NOMO-1 treated with dmso at 0.1 percent for 144 hours (cell line): ENCODE data around the gene CTRB1.
A peak's percentile ranks its signal among the peaks of the same experiment; 100 is the strongest.
"Not testable (repeated sequence)": the region's sequence is repeated elsewhere in the genome, so short reads cannot be mapped to it uniquely, and the experiment has no call there.

ENCODE experiments used
- DNase-seq: peaks from one replicate; lab custom pipeline; 2025; ENCODE audit not compliant: unreplicated experiment; lab: John Stamatoyannopoulos, UW

CTRB1 gene

GRCh38 chr16:75267631-75268264 is 49.0 kb downstream of the CTRB1 start:
- DNase-seq, result no peak

GRCh38 chr16:75269358-75269757 is 50.6 kb downstream of the CTRB1 start:
- DNase-seq, result not testable (repeated sequence)

DNA sequence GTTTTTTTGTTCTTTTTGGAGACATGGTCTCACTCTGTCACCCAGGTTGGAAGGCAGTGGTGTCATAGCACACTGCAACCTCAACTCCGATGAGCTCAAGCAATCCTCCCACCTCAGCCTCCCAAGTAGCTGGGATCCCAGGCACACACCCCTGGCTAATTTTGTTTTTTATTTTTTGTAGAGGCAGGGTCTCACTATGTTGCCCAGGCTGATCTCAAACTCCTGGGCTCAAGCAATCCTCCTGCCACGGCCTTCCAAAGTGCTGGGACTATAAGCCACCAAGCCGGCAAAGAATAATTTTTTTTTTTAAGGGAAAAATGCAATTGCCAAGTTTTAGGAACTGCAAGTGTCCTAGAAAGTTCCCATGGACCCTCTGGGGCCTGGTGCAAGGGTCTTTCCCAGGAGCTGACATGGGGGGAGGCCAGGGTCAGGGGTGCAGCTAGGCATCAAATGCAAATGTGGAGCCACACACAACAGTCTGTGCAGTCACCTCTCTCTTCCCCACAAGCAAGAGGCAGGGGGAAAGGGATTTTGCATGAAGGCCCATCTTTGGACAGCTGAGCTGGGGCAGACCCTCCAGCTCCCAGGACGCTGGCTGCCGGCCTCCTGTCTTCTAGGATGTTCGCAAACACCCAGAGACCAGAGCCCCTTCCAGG is 52.8 kb downstream of the CTRB1 start:
- no peak for DNase-seq

DNA sequence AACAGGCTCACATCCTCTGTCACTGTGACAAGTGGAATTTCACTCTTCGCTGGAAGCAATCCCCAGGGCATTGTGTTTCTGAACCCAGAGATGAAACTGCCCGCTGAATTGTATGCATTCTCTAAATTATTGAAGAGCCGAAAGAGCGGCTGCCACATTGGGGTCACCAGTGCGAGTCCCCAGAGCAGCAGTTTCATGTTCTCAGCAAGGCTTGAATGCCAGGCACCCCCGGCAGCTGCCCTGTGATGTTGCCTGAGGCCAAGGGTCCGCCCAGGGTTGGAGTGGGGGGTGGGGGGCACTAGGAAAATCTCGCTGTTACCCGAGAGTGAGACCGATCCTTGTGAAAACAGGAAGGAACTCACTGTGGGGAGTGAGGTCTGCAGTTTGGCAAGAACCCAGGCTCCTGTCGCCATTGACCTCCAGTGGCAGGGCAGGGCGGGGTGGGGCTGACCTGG is 53.3 kb downstream of the CTRB1 start:
- DNase-seq, result peak; percentile 29

GRCh38 chr16:75272629-75273028 is 53.8 kb downstream of the CTRB1 start:
- DNase-seq, result not testable (repeated sequence)

DNA sequence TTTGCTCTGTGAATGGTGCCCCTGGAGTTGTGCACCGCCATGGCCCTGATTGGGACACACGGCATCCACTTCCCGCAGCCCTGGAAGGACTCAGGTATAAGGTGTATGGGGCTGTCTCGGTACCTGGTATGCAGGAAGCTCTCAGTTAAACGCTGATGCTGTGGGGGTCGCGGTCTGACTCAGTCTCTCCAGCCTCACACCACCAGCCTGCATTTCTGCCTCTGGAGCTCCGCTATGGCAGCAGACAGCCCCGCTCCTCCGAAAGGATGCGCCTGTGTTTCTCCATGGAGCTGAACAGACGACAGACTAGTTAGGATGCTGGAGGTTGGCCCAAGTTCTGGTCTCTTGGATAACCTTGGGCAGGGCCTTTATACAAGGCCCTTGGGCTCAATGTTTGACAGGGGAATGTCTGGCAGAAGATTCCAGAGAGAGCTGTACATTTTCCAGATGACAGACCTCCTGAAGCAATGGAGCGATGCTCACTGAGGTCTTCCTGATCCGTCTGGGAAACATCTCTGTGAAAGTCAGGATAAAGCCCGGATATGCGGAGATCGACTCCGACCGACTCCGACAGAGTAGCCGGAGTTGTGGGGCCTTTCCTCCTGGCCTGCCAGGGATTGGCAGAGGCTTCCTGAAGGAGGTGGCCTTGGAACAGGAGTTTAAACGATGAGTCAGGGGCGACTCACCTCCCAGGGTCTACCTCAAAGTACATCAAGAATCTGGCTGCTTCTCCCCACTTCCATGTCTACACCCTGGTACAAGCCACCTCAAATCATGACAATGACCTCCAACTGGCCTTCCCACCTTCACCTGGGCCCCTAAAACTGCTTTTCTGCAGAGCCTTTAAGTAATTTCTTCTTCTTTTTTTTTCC is 54.5 kb downstream of the CTRB1 start:
- no peak for DNase-seq
